IMR-90 (cell line): ENCODE measurements around the gene PARVG. TPM values are rescaled to one million over a fixed set of nuclear protein-coding genes. Genes with fewer than 3 reads are reported as not detected.

ENCODE experiments used
- ATAC-seq: fragments of 200-7000 bp; cut with Tn5 transposase; 2 replicates; pipeline ENCODE4 v1.9.1; 2020; ENCODE audit warnings: low read depth, mild to moderate bottlenecking, moderate library complexity
- BruUV-seq: library from RNA; stranded (reverse); fragments of 400-500 nt; replicated peaks from 2 replicates; lab custom pipeline; 2021; lab: Mats Ljungman, UMichigan
- CTCF ChIA-PET: fragments of 300-600 bp; formaldehyde crosslinking; extraction: SDS; loops from one replicate; lab custom pipeline; 2021; ENCODE audit warnings: antibody characterized with exemption; lab: Yijun Ruan, JAX
- POLR2A ChIA-PET: fragments of 300-600 bp; sonication (Branson Sonifier 250); formaldehyde crosslinking; loops from one replicate; lab custom pipeline; 2022; ENCODE audit warnings: antibody characterized with exemption; ENCODE audit not compliant: unreplicated experiment; lab: Charles Lee
- DNase-seq: peaks from one replicate; pipeline ENCODE4 v3.0.0; 2013
- H2AFZ ChIP-seq: replicated peaks from 2 replicates; pipeline ENCODE3; 2013; ENCODE audit warnings: low read length, mild to moderate bottlenecking; ENCODE audit not compliant: poor library complexity
- H2AK5ac ChIP-seq: 2 replicates; pipeline ENCODE4 v1.6.1; 2013; ENCODE audit warnings: low read depth, low read length, inconsistent platforms
- H2AK9ac ChIP-seq: replicated peaks from 2 replicates; pipeline ENCODE3; 2013; ENCODE audit warnings: mild to moderate bottlenecking, low read depth, low read length, moderate library complexity; ENCODE audit not compliant: poor library complexity
- H2BK120ac ChIP-seq: 2 replicates; pipeline ENCODE4 v1.6.1; 2013; ENCODE audit warnings: low read depth, low read length, inconsistent platforms
- H2BK15ac ChIP-seq: 3 replicates; pipeline ENCODE4 v1.6.1; 2013; ENCODE audit warnings: low read depth, low read length, inconsistent platforms
- H2BK20ac ChIP-seq: 2 replicates; pipeline ENCODE4 v1.6.1; 2013; ENCODE audit warnings: low read depth, mild to moderate bottlenecking, inconsistent platforms, low read length, moderate library complexity
- H2BK5ac ChIP-seq: 2 replicates; pipeline ENCODE4 v1.6.1; 2013; ENCODE audit warnings: mild to moderate bottlenecking, low read depth, low read length, inconsistent platforms; ENCODE audit not compliant: poor library complexity, severe bottlenecking
- H3K14ac ChIP-seq: replicated peaks from 2 replicates; pipeline ENCODE4 v1.6.1; 2013; ENCODE audit warnings: low read depth, low read length, inconsistent platforms
- H3K18ac ChIP-seq: 2 replicates; pipeline ENCODE4 v1.6.1; 2013; ENCODE audit warnings: low read depth, low read length, control low read depth
- H3K23ac ChIP-seq: 2 replicates; pipeline ENCODE4 v1.6.1; 2013; ENCODE audit warnings: low read depth, low read length, inconsistent platforms
- H3K27ac ChIP-seq: 2 replicates; pipeline ENCODE4 v1.5.1; 2013; ENCODE audit warnings: mild to moderate bottlenecking, control low read depth, low read length; ENCODE audit not compliant: insufficient read depth
- H3K27me3 ChIP-seq: 2 replicates; pipeline ENCODE4 v1.6.1; 2013; ENCODE audit warnings: low read length; ENCODE audit not compliant: control insufficient read depth, insufficient read depth
- H3K36me3 ChIP-seq: 2 replicates; pipeline ENCODE4 v1.6.1; 2013; ENCODE audit warnings: low read length, mixed read lengths; ENCODE audit not compliant: control insufficient read depth, insufficient read depth
- H3K4ac ChIP-seq: 2 replicates; pipeline ENCODE4 v1.6.1; 2013; ENCODE audit warnings: low read depth, low read length, inconsistent platforms
- H3K4me1 ChIP-seq: 2 replicates; pipeline ENCODE4 v1.6.1; 2013; ENCODE audit warnings: low read length, mixed read lengths; ENCODE audit not compliant: control insufficient read depth, insufficient read depth
- H3K4me2 ChIP-seq: 2 replicates; pipeline ENCODE4 v1.6.1; 2013; ENCODE audit warnings: low read depth, mild to moderate bottlenecking, control low read depth, low read length, moderate library complexity
- H3K4me3 ChIP-seq: 2 replicates; pipeline ENCODE4 v1.5.1; 2013; ENCODE audit warnings: low read depth, mild to moderate bottlenecking, control low read depth, low read length, moderate library complexity; ENCODE audit not compliant: insufficient read depth
- H3K56ac ChIP-seq: 2 replicates; pipeline ENCODE4 v1.6.1; 2013; ENCODE audit warnings: low read length, inconsistent platforms; ENCODE audit not compliant: insufficient read depth; ENCODE audit errors: extremely low read depth
- H3K79me1 ChIP-seq, 2 experiments: 2 replicates each; pipeline ENCODE4 v1.6.1; 2013; ENCODE audit warnings: low read length in 2 of 2, inconsistent platforms in 1 of 2, low read depth in 1 of 2
- H3K9ac ChIP-seq: 2 replicates; pipeline ENCODE4 v1.6.1; 2013; ENCODE audit warnings: low read depth, low read length, control low read depth
- H3K9me1 ChIP-seq: 2 replicates; pipeline ENCODE4 v1.6.1; 2013; ENCODE audit warnings: low read length, inconsistent platforms; ENCODE audit not compliant: insufficient read depth
- H3K9me3 ChIP-seq: 2 replicates; pipeline ENCODE4 v1.6.1; 2013; ENCODE audit warnings: low read length; ENCODE audit not compliant: control insufficient read depth, insufficient read depth
- H4K20me1 ChIP-seq: 2 replicates; pipeline ENCODE4 v1.6.1; 2013; ENCODE audit warnings: low read length, inconsistent platforms; ENCODE audit not compliant: insufficient read depth
- H4K5ac ChIP-seq: 2 replicates; pipeline ENCODE4 v1.6.1; 2013; ENCODE audit warnings: mild to moderate bottlenecking, low read depth, low read length, control low read depth
- H4K8ac ChIP-seq, 2 experiments: 2 replicates each; pipeline ENCODE4 v1.6.1; 2013; ENCODE audit warnings: low read depth in 2 of 2, low read length in 2 of 2, control low read depth in 1 of 2, inconsistent platforms in 1 of 2
- H4K91ac ChIP-seq: 2 replicates; pipeline ENCODE4 v1.6.1; 2013; ENCODE audit warnings: low read depth, low read length, inconsistent platforms; ENCODE audit not compliant: insufficient read depth
- CEBPB ChIP-seq: IDR thresholded peaks from 2 replicates; pipeline ENCODE4 v1.6.1; 2012; ENCODE audit warnings: low read depth, low read length, improper control_type of control experiment
- CHD1 ChIP-seq: IDR thresholded peaks from 2 replicates; pipeline ENCODE4 v1.6.1; 2012; ENCODE audit warnings: low read depth, low read length, improper control_type of control experiment
- FOS ChIP-seq: fragments of 150-350 bp; IDR thresholded peaks from 2 replicates; pipeline ENCODE4 v1.6.1; 2016; ENCODE audit warnings: low read depth, low read length
- MAFK ChIP-seq: IDR thresholded peaks from 2 replicates; pipeline ENCODE4 v1.6.1; 2012; ENCODE audit warnings: low read depth, low read length, improper control_type of control experiment
- POLR2A ChIP-seq: IDR thresholded peaks from 2 replicates; pipeline ENCODE4 v1.6.1; 2012; ENCODE audit warnings: mild to moderate bottlenecking, low read depth, low read length
- RAD21 ChIP-seq: IDR thresholded peaks from 2 replicates; pipeline ENCODE4 v1.6.1; 2012; ENCODE audit warnings: low read length, improper control_type of control experiment
- SMC3 ChIP-seq: fragments of 150-350 bp; IDR thresholded peaks from 2 replicates; pipeline ENCODE4 v1.6.1; 2016; ENCODE audit warnings: low read depth, mild to moderate bottlenecking, antibody characterized with exemption, low read length, moderate library complexity
- WGBS, 2 experiments: methylation state at CpG; one replicate each; pipeline versions ENCODE4 v1.1.5 to v1.1.7; 2013; ENCODE audit warnings: missing lambda C conversion rate in 2 of 2; ENCODE audit not compliant: insufficient read length in 1 of 2; ENCODE audit errors: extremely low coverage in 2 of 2; 5-methylcytosine and 5-hydroxymethylcytosine counted together
- dilution Hi-C: fragments of 300-500 bp; cut with HindIII; formaldehyde crosslinking; loops from one replicate; pipeline ENCODE4 v1.14.3; 2018; ENCODE audit warnings: low sequenced_read_pairs; ENCODE audit not compliant: unreplicated experiment
- in situ Hi-C: fragments of 300-500 bp; cut with MboI; formaldehyde crosslinking; loops from 3 replicates; pipeline ENCODE4 v1.14.3; 2019; ENCODE audit warnings: low sequenced_read_pairs, inconsistent platforms, mixed read lengths
- intact Hi-C: fragments of 100-400 bp; cut with micrococcal nuclease; formaldehyde crosslinking; loops from 2 replicates; pipeline ENCODE4 v1.10.0; 2022
- polyA plus RNA-seq, 3 experiments: library from polyadenylated mRNA; depleted of rRNA; stranded (reverse); fragments of >200 nt; gene quantifications; 2 replicates each; pipeline ENCODE4 v1.2.3, GENCODE V29; 2012; ENCODE audit warnings: low replicate concordance in 1 of 3
- total RNA-seq: library from RNA; depleted of rRNA; stranded (reverse); fragments of >200 nt; gene quantifications from 2 replicates; pipeline ENCODE4 v1.2.3, GENCODE V29; 2012
- TF ChIP-seq, protein P1 (sequence below): fragments of 150-350 bp; IDR thresholded peaks from 2 replicates; pipeline ENCODE4 v1.6.1; 2017; ENCODE audit warnings: mild to moderate bottlenecking, antibody characterized with exemption, low read length, low read depth

The PARVG gene
- total and polyA plus RNA-seq, 2 of the 4 experiments (the other 2 are of a cell fraction), result not detected

DNA sequence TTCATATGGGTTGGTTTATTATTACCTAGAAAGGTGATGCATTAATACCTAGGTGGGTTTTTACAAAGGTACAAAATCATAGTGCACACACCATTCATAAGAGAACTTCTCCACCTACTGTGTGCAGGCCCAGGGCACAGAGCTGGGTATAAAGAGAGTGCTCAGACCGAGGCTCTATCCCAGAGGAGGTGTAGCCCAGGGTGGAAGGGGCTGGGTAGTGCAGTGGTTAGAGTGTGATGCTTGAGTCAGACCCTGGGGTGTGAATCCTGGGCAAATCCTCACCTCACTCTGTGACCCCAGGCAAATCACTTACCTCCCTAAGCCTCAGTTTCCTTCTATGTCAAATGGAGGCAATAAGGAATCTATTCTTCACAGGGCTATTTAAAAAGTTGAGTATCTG, 32.2 kb downstream of the PARVG start:
- H2BK20ac ChIP-seq, result no peak overlapping the region
- CTCF ChIA-PET, result no interaction called here
- no CpG with 5 or more reads among the region's 1 CpG for WGBS, 2 experiments

More for the DNA sequence above, 32.2 kb downstream of the PARVG start:
- no TSS peak for BruUV-seq
- no peak overlapping the region for H3K27ac ChIP-seq
- TF ChIP-seq CHD1 (no peak), SMC3 (no peak), RAD21 (no peak), MAFK (no peak), CEBPB (no peak), FOS (no peak), POLR2A (no peak)
- TF ChIP-seq, protein P1, sequence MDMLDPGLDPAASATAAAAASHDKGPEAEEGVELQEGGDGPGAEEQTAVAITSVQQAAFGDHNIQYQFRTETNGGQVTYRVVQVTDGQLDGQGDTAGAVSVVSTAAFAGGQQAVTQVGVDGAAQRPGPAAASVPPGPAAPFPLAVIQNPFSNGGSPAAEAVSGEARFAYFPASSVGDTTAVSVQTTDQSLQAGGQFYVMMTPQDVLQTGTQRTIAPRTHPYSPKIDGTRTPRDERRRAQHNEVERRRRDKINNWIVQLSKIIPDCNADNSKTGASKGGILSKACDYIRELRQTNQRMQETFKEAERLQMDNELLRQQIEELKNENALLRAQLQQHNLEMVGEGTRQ, result no peak
- dilution Hi-C loops (no loop called here), intact Hi-C loops (no loop called here), in situ Hi-C loops (no loop called here)
- POLR2A ChIA-PET, result no interaction called here
- DNase-seq (no peak), ATAC-seq (no peak)
- H4K91ac ChIP-seq, result no peak overlapping the region
- H3K4me3 ChIP-seq, result no peak overlapping the region
- H4K8ac ChIP-seq, result no peak overlapping the region
- H3K4me1 ChIP-seq, result peaks cover 10% of the 10 kb centered on the region; the same call in 1 of the 2 replicates
- H3K14ac ChIP-seq, result no peak overlapping the region
- H2BK5ac ChIP-seq, result no peak overlapping the region
- peaks cover 8% of the 10 kb centered on the region for H3K9me3 ChIP-seq
- no peak overlapping the region for H2AK9ac ChIP-seq
- peaks cover 4% of the 10 kb centered on the region for H3K27me3 ChIP-seq
- no peak overlapping the region for H2AFZ ChIP-seq
- H2BK15ac ChIP-seq, result no peak overlapping the region
- H3K9me1 ChIP-seq, result no peaks in the 10 kb centered on the region
- no peak overlapping the region for H3K23ac ChIP-seq
- H3K4ac ChIP-seq, result no peak overlapping the region
- H3K36me3 ChIP-seq, result no peaks in the 10 kb centered on the region
- no peaks in the 10 kb centered on the region for H3K79me1 ChIP-seq
- no peak overlapping the region for H4K5ac ChIP-seq
- no peak overlapping the region for H2BK120ac ChIP-seq
- H3K56ac ChIP-seq, result no peak overlapping the region
- H3K18ac ChIP-seq, result no peak overlapping the region
- no peaks in the 10 kb centered on the region for H4K20me1 ChIP-seq
- H3K9ac ChIP-seq, result no peak overlapping the region
- H3K4me2 ChIP-seq, result no peak overlapping the region
- no peak overlapping the region for H2AK5ac ChIP-seq
